Mucosa of rectum (tissue), 2 donors: ENCODE results near the gene IGF2R.

Source experiments
- H3K27ac ChIP-seq, 2 donors: one replicate each; pipeline ENCODE4 v1.7.0; 2013; ENCODE audit warnings: inconsistent platforms in 2 of 2, low read depth in 2 of 2, low read length in 2 of 2
- H3K27me3 ChIP-seq, 2 donors: one replicate each; pipeline ENCODE4 v1.7.0; 2013; ENCODE audit warnings: low read length in 2 of 2; ENCODE audit not compliant: control insufficient read depth in 2 of 2, insufficient read depth in 2 of 2
- H3K36me3 ChIP-seq, 2 donors: one replicate each; pipeline ENCODE4 v1.7.0; 2013; ENCODE audit warnings: low read length in 2 of 2; ENCODE audit not compliant: control insufficient read depth in 2 of 2, insufficient read depth in 2 of 2
- H3K4me1 ChIP-seq, 2 donors: one replicate each; pipeline ENCODE4 v1.7.0; 2013; ENCODE audit warnings: low read length in 2 of 2, mild to moderate bottlenecking in 1 of 2; ENCODE audit not compliant: control insufficient read depth in 2 of 2, insufficient read depth in 2 of 2
- H3K4me3 ChIP-seq, 2 donors: one replicate each; pipeline ENCODE4 v1.7.0; 2013; ENCODE audit warnings: low read length in 2 of 2
- H3K9ac ChIP-seq, 2 donors: one replicate each; pipeline ENCODE4 v1.7.0; 2013; ENCODE audit warnings: low read length in 2 of 2, low read depth in 1 of 2, mild to moderate bottlenecking in 1 of 2
- H3K9me3 ChIP-seq, 2 donors: one replicate each; pipeline ENCODE4 v1.7.0; 2013; ENCODE audit warnings: low read length in 2 of 2; ENCODE audit not compliant: control insufficient read depth in 2 of 2
- donor health status: healthy.
- donor health status: Normal muscosa, but diverticular disease.

The IGF2R gene

GRCh38 chr6:160034036-160034930 is 65.4 kb downstream of the IGF2R start:
- Histone ChIP-seq H3K27ac (no peak overlapping the region), H3K9me3 (no peaks in the 10 kb centered on the region), H3K9ac (no peak overlapping the region), H3K4me1 (no peaks in the 10 kb centered on the region), H3K36me3 (peaks cover 50 to 62% of the 10 kb centered on the region in 2 donors), H3K27me3 (no peaks in the 10 kb centered on the region), H3K4me3 (no peak overlapping the region)

DNA sequence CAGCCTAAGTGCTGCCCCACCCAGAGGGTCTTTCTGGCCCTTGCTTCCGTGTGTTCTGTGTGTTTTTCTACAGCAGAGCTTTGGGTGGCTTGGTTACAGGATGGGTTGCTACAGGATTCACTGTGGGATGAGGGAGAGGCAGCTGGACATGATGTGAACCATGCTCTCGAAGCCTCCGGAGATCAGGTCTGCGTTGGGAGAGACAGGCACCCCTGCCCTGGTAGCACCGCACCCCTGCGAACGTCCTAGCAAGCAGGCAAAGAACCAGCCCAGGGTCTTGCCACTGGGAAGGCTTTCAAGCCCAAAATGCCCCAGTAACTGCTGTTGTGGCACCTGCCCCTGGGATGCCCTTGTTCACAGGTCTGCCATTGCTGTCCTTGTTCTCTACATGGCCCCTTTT is 66.4 kb downstream of the IGF2R start:
- no peaks in the 10 kb centered on the region for H3K9me3 ChIP-seq
- H3K4me1 ChIP-seq = no peaks in the 10 kb centered on the region
- H3K36me3 ChIP-seq = peaks cover 56 to 68% of the 10 kb centered on the region in 2 donors
- no peak overlapping the region for H3K27ac ChIP-seq
- H3K9ac ChIP-seq = no peak overlapping the region
- no peaks in the 10 kb centered on the region for H3K27me3 ChIP-seq
- H3K4me3 ChIP-seq = no peak overlapping the region

GRCh38 chr6:160035693-160036330 is 66.9 kb downstream of the IGF2R start:
- H3K9ac ChIP-seq = no peak overlapping the region
- H3K4me1 ChIP-seq = no peaks in the 10 kb centered on the region
- no peaks in the 10 kb centered on the region for H3K9me3 ChIP-seq
- H3K4me3 ChIP-seq = no peak overlapping the region
- peaks cover 62 to 74% of the 10 kb centered on the region in 2 donors for H3K36me3 ChIP-seq
- no peak overlapping the region for H3K27ac ChIP-seq
- no peaks in the 10 kb centered on the region for H3K27me3 ChIP-seq

DNA sequence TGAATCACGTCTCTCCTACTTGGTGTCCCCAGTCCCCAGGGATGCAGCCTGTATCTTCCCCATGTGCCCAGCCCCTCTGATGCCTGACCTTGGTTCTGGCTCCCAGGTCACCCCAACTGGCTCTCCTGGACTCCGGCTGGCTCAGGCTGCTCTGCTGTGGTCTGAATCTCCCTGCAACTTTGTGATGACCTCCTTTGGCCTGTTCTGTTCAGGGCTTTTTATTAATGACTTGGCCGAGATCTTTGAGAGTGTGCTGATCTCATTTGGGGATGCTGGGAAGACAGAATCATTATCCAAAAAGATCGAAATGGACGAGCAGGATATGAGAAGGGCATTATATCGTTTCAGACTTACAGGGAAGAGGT is 67.4 kb downstream of the IGF2R start:
- no peaks in the 10 kb centered on the region for H3K27me3 ChIP-seq
- no peaks in the 10 kb centered on the region for H3K4me1 ChIP-seq
- peaks cover 66 to 78% of the 10 kb centered on the region in 2 donors for H3K36me3 ChIP-seq
- H3K27ac ChIP-seq = no peak overlapping the region
- no peaks in the 10 kb centered on the region for H3K9me3 ChIP-seq
- no peak overlapping the region for H3K4me3 ChIP-seq
- no peak overlapping the region for H3K9ac ChIP-seq

DNA sequence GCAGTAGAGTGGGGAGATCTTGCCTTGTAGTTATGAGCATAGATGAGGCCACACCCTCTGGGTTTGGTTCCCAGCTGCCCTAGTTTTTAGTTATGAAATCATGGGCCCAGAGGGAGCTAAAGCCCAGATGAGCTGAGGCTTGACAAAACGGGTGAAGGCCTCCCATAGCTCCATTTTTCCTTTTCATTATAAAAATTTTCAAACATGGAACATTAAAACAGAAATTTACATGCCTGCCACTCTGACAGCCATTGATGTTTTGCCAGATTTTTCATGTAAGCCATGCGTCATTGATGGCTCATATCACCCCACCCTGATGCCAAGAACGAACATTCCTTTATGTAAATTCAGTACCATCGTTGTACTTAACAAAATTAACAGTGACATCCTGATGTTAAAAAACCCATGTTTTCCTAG is 67.9 kb downstream of the IGF2R start:
- no peaks in the 10 kb centered on the region for H3K4me1 ChIP-seq
- H3K9ac ChIP-seq = no peak overlapping the region
- H3K4me3 ChIP-seq = no peak overlapping the region
- H3K27me3 ChIP-seq = no peaks in the 10 kb centered on the region
- H3K27ac ChIP-seq = no peak overlapping the region
- H3K9me3 ChIP-seq = no peaks in the 10 kb centered on the region
- peaks cover 64 to 78% of the 10 kb centered on the region in 2 donors for H3K36me3 ChIP-seq

DNA sequence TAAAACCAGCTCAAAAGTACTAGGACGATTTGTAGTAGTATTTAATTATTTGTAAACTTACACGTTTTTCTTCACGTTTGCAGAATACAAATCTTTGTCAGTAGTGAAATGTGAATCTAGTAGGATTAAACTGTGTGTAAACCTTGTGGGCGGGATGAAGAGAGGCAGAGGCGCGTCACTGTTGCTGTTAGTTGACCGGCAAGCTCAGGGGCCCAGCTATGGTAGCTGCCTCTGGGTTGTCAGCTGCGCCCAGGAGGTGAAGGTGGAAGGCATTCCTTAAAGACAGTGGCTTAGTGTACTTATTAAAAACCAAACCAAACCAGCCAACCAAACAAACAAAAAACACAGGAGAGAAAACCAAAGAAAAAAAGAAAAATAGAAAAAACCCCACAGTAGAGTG is 69.6 kb downstream of the IGF2R start:
- Histone ChIP-seq H3K27ac (no peak overlapping the region), H3K4me3 (no peak overlapping the region), H3K36me3 (peaks cover 62 to 78% of the 10 kb centered on the region in 2 donors), H3K9me3 (no peaks in the 10 kb centered on the region), H3K4me1 (no peaks in the 10 kb centered on the region), H3K27me3 (no peaks in the 10 kb centered on the region), H3K9ac (no peak overlapping the region)

DNA sequence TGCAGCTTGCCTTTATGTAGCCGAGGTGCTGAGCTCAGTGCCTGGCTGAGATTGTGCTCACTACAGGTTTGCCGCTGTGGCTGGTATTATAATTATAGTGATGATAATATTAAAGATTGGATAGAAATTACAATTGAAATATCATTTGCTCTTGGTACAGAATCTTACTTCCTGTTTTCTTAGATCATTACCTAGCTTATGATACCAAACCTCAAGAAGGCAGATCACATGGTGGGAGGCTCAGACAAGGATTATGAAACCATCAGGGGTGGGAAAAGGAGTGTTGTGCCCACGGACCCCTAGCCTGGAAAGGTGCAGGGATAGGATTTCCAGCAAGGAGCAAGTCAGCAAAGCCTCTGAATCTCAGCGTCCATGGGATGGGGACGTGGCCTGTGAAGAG is 70.6 kb downstream of the IGF2R start:
- H3K4me1 ChIP-seq = no peaks in the 10 kb centered on the region
- no peak overlapping the region for H3K4me3 ChIP-seq
- no peaks in the 10 kb centered on the region for H3K9me3 ChIP-seq
- peaks cover 68 to 78% of the 10 kb centered on the region in 2 donors for H3K36me3 ChIP-seq
- H3K9ac ChIP-seq = no peak overlapping the region
- no peaks in the 10 kb centered on the region for H3K27me3 ChIP-seq
- no peak overlapping the region for H3K27ac ChIP-seq

DNA sequence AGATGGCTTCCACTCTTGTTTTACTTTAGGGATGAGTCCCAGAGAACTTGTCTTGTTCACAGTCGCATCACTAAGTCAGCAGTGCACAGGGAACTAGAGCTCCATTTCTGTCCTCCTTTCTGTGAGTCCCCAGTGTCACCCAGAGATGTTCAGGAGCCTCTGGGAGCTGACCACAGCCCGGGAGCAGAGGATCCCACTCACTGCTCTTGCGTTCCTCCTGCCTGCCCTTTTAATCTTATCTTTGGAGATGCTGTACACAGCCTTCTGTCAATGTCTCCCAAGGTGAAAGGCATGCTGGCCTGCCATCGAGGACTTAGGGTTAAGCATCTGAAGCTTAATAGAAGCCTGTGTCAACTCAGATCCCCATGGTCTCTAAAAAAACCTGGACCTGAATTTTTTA is 71.2 kb downstream of the IGF2R start:
- Histone ChIP-seq H3K4me3 (no peak overlapping the region), H3K4me1 (no peaks in the 10 kb centered on the region), H3K36me3 (peaks cover 67 to 77% of the 10 kb centered on the region in 2 donors), H3K27me3 (no peaks in the 10 kb centered on the region), H3K9me3 (no peaks in the 10 kb centered on the region), H3K27ac (no peak overlapping the region), H3K9ac (no peak overlapping the region)

GRCh38 chr6:160040527-160041264 is 71.8 kb downstream of the IGF2R start:
- peaks cover 67 to 77% of the 10 kb centered on the region in 2 donors for H3K36me3 ChIP-seq
- no peaks in the 10 kb centered on the region for H3K4me1 ChIP-seq
- no peak overlapping the region for H3K4me3 ChIP-seq
- no peak overlapping the region for H3K27ac ChIP-seq
- no peak overlapping the region for H3K9ac ChIP-seq
- H3K9me3 ChIP-seq = no peaks in the 10 kb centered on the region
- H3K27me3 ChIP-seq = no peaks in the 10 kb centered on the region

GRCh38 chr6:160041608-160042007 is 72.7 kb downstream of the IGF2R start:
- no peak overlapping the region for H3K27ac ChIP-seq
- no peaks in the 10 kb centered on the region for H3K27me3 ChIP-seq
- no peaks in the 10 kb centered on the region for H3K4me1 ChIP-seq
- no peak overlapping the region for H3K9ac ChIP-seq
- no peak overlapping the region for H3K4me3 ChIP-seq
- no peaks in the 10 kb centered on the region for H3K9me3 ChIP-seq
- peaks cover 67 to 80% of the 10 kb centered on the region in 2 donors for H3K36me3 ChIP-seq
